Lower leg skin (tissue), 3 donors: ENCODE measurements around the gene CENPX.

Source experiments
- POLR2A ChIP-seq, 2 donors: fragments of 450-650 bp; IDR thresholded peaks; one replicate each; pipeline ENCODE4 v1.6.1; 2016 to 2017; ENCODE audit warnings: antibody characterized with exemption in 2 of 2, mild to moderate bottlenecking in 1 of 2, moderate library complexity in 1 of 2
- TF ChIP-seq, protein P1 (sequence below), 3 donors: fragments of 450-650 bp; IDR thresholded peaks; one replicate each; pipeline ENCODE4 v1.5.1; 2016; ENCODE audit warnings: antibody characterized with exemption in 3 of 3, mild to moderate bottlenecking in 3 of 3, moderate library complexity in 2 of 3

GRCh38 chr17:82003411-82004381 lies 19.0 kb downstream of the CENPX start:
- TF ChIP-seq, protein P1, sequence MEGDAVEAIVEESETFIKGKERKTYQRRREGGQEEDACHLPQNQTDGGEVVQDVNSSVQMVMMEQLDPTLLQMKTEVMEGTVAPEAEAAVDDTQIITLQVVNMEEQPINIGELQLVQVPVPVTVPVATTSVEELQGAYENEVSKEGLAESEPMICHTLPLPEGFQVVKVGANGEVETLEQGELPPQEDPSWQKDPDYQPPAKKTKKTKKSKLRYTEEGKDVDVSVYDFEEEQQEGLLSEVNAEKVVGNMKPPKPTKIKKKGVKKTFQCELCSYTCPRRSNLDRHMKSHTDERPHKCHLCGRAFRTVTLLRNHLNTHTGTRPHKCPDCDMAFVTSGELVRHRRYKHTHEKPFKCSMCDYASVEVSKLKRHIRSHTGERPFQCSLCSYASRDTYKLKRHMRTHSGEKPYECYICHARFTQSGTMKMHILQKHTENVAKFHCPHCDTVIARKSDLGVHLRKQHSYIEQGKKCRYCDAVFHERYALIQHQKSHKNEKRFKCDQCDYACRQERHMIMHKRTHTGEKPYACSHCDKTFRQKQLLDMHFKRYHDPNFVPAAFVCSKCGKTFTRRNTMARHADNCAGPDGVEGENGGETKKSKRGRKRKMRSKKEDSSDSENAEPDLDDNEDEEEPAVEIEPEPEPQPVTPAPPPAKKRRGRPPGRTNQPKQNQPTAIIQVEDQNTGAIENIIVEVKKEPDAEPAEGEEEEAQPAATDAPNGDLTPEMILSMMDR (IDR thresholded peaks at IDR 0.05), result no peak
- TF ChIP-seq POLR2A (IDR thresholded peaks at IDR 0.05), result no peak
